GM18858 (cell line): ENCODE measurements around the gene UMAD1.

ENCODE experiments used
- ATAC-seq: cut with Tn5 transposase; IDR thresholded peaks from one replicate; pipeline ENCODE4 v1.9.1; 2021; ENCODE audit not compliant: unreplicated experiment

The UMAD1 gene

GRCh38 chr7:7761974-7762779 lies 121.6 kb downstream of the UMAD1 start:
- peak; percentile 43 for ATAC-seq

- no peak for ATAC-seq
These were observed 124.2 kb downstream of the UMAD1 start for GRCh38 chr7:7764520-7765396.

- peak; percentile 62 for ATAC-seq
These were observed 124.9 kb downstream of the UMAD1 start for GRCh38 chr7:7765422-7765821.

- ATAC-seq: no peak
These were observed 126.1 kb downstream of the UMAD1 start for GRCh38 chr7:7766671-7767070.

- no peak for ATAC-seq
These were observed 128.6 kb downstream of the UMAD1 start for GRCh38 chr7:7768977-7769709.

- no peak for ATAC-seq
These were observed 129.4 kb downstream of the UMAD1 start for GRCh38 chr7:7769710-7770627.

GRCh38 chr7:7771452-7771851 lies 130.9 kb downstream of the UMAD1 start:
- no peak for ATAC-seq

GRCh38 chr7:7772397-7772821 lies 131.9 kb downstream of the UMAD1 start:
- peak; percentile 63 for ATAC-seq

- ATAC-seq: peak; percentile 61
These were observed 133.1 kb downstream of the UMAD1 start for GRCh38 chr7:7773334-7774309.

- no peak for ATAC-seq
These were observed 139.3 kb downstream of the UMAD1 start for GRCh38 chr7:7779888-7780287.

GRCh38 chr7:7783001-7783400 lies 142.4 kb downstream of the UMAD1 start:
- ATAC-seq: no peak

- no peak for ATAC-seq
These were observed 144.9 kb downstream of the UMAD1 start for GRCh38 chr7:7785344-7785973.

- ATAC-seq: no peak
These were observed 146.0 kb downstream of the UMAD1 start for GRCh38 chr7:7786595-7786994.

GRCh38 chr7:7789551-7789988 lies 149.0 kb downstream of the UMAD1 start:
- ATAC-seq: peak; percentile 87

- no peak for ATAC-seq
These were observed 149.6 kb downstream of the UMAD1 start for GRCh38 chr7:7790041-7790741.

- no peak for ATAC-seq
These were observed 151.0 kb downstream of the UMAD1 start for GRCh38 chr7:7791523-7791922.

GRCh38 chr7:7792056-7792455 lies 151.5 kb downstream of the UMAD1 start:
- no peak for ATAC-seq

GRCh38 chr7:7793249-7793648 lies 152.7 kb downstream of the UMAD1 start:
- ATAC-seq: no peak
